T-helper 22 cell (primary cell): ENCODE results near the gene SLC25A27.

Experiments
- DNase-seq: peaks from one replicate; pipeline ENCODE4 v3.0.0-alpha.2; 2020; ENCODE audit warnings: low read depth

Gene SLC25A27

DNA sequence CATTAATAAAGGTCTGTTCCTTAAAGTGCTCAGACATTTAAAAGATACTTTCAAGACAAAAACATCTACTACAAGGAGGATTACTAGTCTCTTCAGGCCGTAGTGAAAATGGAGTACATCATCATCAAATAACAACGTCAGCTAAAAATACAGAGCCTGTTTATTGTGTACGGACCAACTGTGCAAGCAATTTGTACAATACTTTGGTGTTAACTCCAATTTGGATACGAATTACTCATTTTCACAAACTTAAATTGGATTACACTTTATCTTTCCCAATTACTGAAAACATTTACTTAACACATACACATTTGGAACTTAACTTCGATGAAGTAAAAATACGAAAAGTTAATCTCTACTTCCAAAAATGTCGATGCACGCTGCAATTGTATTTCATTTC lies 959 bp upstream of the SLC25A27 start:
- DNase-seq, result no peak

DNA sequence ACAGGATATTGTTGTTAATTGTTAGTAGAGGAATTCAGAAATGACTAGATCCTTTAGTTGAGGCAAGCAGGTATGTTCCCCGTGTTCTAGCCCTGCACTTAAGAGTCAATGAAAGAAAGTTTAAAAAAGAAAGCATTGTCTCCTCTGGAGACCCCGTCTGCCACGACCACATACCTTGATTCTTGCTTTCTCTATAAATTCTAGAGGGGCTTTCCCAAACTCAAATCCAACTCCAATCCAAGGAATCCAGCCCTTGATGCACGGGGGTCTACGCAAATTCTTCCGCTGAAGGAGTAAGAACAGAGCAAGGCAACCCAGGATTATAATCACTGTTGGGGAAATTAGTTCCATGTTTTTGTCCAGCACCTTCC lies 558 bp upstream of the SLC25A27 start:
- DNase-seq, result no peak

DNA sequence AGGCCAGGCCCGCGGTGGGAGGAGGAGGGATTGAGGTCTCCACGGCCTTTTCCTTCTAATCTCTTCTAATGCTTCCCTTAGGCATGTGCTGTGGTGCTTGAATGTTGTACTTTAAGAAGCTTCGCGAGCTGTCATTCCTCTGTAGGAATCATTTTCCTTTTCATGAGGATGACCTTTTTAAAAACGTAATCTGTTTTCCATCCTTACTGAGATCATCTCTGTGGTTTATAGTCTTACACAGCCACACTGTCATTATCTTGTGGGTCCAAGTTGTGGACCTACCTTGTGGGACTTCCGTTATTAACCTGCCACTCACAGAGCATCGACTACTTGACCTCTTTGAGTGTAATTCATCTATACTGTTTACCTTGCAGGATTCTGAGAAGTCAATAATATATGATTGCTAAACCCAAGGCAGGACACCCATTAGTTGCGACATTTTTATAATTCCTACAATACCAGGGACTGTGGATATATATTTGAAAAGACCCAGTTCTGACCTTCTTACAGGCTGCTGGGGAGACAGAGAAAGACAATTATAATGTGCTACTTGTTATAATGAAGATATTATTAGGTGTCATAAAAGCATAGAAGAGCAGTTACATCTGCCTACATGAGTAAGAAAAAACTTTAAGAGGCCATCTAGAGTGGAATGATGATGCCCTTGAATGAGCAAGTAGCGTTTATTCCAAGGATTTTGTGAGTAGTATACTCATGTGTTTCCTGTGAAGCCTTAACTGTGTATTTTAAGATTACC lies 842 bp downstream of the SLC25A27 start:
- DNase-seq, result no peak

DNA sequence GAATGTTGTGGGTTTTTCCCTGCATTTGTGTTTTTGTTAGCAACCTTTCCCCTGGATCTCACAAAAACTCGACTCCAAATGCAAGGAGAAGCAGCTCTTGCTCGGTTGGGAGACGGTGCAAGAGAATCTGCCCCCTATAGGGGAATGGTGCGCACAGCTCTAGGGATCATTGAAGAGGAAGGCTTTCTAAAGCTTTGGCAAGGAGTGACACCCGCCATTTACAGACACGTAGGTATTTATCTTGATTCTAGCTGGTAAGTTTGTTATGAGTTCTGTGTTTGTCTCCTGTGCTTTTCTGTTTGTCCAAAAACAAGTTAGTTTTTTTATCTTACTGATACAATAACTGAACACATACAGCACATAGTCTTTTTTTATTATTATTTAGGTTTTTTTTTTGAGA lies 3.0 kb downstream of the SLC25A27 start:
- DNase-seq, result no peak

DNA sequence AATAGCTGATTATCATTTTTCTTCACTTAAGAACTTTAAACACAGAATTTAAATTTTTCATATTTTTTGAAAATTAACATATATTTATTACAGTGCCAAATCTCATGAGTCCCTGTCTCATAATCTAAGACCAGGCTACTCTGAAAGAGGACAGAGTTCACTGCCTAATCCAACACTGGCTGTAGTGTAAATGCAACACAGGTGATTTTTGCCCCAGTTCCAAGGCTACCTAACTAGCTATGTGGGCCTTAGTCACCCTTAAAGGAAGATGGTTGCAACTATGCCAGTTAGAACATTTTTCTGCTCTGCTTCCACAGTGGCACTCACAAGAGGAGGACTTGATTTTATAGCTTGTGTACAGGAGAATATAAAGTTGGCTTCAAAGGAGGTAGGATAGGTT lies 4.9 kb downstream of the SLC25A27 start:
- DNase-seq, result no peak

DNA sequence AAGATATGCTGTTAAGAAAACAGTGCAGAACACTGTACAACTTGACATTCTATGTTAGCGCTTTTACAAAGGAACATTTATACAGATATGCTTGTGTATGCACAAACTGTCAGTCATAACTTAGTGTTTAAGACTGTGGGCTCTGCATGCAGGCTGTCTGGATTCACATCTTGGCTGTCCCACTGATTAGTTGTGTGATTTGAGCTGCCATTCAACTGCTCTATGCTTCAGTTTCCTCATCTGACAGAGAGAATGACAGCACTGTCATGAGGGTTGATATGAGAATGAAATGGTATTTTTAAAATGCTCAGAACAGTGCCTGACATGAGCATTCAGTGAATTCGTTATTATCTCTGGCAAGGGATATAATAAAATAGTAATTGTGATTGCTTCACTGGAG lies 8.7 kb downstream of the SLC25A27 start:
- DNase-seq, result no peak

DNA sequence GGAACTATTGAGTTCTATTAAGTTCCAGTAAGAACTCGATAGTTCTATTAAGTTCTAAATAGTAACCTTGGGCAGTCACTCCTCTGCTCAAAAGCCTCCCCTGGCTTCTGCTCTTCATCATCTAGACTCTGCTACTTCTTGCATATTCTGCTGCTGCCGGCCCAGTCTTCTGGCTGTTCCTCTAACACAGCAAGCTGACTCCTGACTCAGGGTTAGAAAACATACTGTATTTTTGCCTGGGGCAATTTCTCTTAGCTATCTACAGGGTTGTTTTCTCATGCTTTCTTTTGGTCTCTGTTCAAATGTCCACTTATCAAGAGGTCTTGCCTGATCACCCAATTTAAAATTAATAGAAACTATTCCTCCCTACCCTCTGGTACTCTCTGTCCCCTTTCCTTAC lies 14.6 kb downstream of the SLC25A27 start:
- DNase-seq, result no peak

DNA sequence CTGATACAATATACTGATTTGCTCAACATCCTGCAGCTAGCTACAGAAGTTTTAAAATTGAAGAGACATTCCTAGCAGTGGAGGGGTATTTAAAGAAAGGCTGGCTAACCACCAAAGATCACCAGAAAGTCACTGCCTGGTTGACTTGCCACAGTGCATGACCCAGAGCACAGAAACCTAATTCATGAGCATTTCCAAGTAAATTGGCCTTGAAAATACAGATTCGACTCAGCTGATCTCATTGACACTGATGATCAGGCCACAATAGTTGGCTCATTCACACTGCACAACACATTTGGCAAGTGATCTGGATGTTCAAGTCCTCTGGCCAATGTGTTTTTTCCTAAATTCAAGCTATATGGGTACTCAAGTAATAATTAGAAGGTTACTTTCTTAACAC lies 21.6 kb downstream of the SLC25A27 start:
- DNase-seq, result no peak

DNA sequence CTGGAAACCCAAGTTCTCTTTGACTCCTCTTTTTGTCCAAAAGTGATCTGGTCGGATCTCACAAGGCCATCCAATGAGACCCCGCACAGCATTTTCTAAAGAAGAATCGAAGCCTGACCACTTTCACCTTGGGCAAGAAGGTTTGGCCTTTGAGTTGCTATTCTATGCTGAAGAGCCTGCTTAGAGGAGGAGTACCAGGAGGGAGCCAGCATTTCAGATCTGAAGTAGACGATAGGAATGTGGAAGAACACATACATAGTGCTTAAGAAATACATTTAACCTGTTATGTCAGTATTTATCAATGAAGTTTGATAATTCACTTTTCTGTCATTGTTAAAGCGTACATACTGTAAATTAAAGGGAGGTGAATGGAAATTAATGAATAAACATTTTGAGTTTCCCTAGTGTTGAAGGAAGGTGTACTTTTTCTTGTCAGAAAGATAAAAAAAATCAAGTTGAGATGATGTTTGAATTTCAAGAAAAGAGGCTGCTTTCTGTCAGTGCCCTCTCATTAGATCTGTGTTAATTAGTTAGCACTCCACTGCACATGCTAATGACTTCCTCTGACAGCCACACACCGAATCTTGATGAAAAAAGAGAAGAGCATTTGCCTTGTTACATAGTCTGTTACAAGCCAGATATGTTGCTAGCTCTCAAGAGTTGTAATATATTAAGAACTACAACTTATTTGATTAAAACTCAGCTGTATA lies 24.0 kb downstream of the SLC25A27 start:
- DNase-seq, result no peak

DNA sequence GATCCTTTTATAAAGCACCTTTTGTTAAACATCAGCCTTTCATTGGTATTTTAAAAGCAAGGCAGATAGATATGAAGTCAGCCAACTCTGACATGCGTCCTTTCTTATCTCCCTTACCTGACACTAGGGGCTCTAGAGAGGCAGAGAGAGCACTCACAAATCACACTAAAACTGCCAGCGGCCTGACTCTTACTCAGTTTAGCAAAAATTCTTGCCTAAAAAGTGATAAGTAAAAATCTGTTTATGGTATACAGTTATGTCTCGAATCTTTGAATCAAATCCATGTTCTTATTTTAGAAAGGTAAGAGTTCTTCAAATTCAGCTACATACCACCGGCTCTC lies 24.5 kb downstream of the SLC25A27 start:
- DNase-seq, result no peak

DNA sequence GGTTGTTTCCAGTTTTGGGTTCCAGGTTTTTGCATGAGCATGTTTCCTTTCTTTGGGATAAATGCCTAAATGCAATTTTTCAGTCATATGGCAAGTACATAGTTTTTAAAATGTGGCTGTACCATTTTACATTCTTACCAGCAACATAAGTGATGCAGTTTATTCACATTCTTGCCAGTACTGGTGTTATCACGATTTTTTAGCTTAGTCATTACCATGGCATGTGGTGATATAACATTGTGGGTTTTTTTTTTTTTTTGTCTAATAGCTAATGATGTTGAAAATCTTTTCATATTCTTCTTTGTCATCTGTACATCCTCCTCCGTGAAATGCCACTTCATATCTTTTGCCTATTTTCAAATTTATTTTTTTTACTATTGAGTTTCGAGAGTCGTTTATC lies 32.0 kb downstream of the SLC25A27 start:
- no peak for DNase-seq

DNA sequence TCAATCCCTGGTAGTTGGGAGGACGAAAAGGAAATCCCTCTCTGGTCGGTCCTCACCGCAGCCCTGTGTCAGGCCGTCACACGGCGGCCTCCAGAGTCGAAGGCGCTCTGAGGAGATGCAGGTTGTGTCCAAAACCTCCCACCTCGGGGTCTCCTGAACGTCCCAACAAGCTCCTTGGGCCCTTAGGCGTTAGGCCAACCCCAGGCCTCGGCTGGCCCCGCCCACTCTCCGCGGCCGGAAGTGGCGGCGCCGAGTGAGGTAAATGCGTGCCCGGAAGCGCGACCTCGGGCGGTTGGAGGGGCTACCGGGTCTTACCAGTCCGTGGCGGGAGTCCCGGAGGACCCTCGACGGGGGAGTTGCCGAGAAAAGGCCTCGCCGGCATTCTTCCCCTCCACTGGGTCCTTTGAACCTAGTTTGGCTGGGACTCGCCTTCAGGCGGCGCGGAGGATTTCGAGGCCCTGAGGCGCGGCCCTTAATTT lies 34.9 kb downstream of the SLC25A27 start, which contains the start of gene TDRD6:
TSS of gene TDRD6 (plus strand) at position 267 of the 479 bp plus-strand sequence. CDS start 244 bp downstream, outside the sequence.
- DNase-seq, result no peak

DNA sequence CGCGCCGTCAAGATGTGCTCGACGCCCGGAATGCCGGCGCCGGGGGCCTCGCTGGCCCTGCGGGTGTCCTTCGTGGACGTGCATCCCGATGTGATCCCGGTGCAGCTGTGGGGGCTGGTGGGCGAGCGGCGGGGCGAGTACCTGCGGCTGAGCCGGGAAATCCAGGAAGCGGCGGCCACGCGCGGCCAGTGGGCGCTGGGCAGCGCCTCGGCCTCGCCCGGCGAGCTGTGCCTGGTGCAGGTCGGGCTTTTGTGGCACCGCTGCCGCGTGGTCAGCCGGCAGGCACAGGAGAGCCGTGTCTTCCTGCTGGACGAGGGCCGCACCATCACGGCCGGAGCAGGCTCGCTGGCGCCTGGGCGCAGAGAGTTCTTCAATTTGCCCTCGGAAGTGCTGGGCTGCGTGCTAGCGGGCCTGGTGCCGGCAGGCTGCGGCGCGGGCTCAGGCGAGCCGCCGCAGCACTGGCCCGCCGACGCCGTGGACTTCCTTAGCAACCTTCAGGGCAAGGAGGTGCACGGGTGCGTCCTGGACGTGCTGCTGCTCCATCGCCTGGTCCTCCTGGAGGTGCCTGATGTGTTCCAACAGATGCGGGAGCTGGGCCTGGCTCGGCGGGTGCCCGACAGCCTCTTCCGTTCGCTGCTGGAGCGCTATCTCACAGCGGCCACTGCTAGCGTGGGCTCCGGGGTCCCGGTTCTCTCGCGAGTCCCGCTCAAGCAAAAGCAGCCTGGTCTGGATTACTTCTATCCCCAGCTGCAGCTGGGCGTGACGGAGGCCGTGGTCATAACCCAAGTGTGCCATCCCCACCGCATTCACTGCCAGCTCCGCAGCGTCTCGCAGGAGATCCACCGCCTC lies 35.6 kb downstream of the SLC25A27 start:
- no peak for DNase-seq

DNA sequence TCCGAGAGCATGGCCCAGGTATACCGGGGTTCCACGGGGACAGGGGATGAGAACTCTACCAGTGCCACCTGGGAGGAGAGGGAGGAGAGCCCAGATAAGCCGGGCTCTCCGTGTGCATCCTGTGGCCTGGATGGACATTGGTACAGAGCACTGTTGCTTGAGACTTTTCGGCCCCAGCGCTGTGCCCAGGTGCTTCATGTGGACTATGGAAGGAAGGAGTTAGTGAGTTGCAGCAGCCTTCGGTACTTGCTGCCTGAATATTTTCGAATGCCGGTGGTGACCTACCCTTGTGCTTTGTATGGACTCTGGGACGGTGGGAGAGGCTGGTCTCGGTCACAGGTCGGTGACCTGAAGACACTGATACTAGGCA lies 36.2 kb downstream of the SLC25A27 start:
- DNase-seq, result no peak

DNA sequence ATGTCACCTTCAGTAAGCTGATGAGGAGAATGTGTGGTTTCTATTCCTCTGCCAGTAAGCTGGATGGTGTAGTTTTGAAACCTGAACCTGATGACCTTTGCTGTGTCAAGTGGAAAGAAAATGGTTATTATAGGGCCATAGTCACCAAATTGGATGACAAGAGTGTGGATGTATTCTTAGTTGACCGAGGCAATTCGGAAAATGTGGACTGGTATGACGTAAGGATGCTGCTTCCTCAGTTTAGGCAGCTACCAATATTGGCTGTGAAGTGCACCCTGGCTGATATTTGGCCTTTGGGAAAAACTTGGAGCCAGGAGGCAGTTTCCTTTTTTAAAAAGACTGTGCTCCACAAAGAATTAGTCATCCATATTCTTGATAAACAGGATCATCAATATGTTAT lies 36.9 kb downstream of the SLC25A27 start:
- no peak for DNase-seq

DNA sequence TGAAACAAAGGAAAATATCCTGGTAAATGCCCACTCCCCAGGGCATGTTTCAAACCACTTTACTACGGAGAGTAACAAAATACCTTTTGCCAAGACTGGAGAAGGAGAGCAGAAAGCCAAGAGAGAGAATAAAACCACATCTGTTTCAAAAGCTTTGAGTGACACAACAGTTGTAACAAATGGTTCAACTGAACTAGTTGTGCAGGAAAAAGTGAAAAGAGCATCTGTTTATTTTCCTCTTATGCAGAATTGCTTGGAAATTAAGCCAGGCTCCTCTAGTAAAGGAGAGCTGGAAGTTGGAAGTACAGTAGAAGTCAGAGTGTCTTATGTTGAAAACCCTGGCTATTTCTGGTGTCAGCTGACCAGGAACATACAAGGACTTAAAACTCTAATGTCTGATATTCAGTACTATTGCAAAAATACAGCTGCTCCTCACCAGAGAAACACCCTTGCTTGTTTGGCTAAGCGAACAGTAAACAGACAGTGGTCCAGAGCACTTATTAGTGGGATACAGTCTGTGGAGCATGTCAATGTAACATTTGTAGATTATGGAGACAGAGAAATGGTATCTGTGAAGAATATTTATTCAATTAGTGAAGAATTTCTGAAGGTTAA lies 37.5 kb downstream of the SLC25A27 start:
- DNase-seq, result no peak

DNA sequence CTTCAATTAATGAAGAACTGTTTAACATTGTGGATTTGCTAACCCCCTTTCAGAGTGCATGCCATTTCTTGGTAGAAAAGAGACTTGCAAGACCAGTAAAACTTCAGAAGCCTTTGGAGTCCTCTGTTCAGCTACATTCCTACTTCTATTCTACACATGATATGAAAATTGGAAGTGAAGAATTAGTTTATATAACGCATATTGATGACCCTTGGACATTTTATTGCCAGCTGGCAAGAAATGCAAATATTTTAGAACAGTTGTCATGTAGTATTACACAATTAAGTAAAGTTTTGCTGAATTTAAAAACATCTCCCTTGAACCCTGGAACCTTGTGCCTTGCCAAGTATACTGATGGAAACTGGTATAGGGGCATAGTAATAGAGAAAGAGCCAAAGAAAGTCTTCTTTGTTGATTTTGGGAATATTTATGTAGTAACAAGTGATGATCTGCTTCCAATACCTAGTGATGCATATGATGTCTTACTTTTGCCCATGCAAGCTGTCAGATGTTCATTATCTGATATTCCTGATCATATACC lies 38.2 kb downstream of the SLC25A27 start:
- no peak for DNase-seq

DNA sequence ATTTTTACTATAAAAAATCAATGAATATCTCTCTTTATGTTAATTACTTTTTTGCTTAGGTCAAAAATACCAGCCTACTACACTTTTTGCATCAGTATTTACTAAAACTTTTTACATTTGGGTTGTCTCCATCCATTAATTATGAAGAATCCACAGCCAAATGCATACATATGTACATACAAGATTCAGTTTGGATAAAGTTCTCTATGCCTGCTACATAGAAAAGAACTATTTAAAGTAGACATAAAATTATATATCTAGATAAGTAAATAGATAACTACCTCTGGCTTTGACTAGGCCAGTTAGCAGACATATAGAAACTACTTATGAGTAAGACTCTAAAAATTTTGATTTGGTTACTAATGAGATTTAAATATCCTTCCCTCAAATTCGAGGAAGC lies 47.2 kb downstream of the SLC25A27 start:
- no peak for DNase-seq

DNA sequence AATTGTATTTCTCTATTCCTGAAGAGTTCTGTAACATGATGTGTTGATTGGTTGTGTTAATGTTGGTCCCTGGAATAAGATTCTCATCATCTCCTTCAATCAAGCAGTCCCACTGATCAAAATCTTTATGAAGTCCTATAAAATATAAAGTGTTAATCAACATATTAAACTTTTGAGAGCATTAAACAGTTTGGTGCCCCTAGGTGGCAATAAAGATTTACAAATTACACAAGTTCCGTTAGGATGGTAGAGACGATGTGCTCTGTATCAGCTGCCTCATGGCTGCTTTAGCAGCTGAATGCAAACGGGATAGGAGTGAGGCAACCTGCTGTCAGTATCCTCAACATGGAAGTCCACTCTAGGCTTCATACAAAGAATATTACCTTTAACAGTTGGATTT lies 51.8 kb downstream of the SLC25A27 start:
- DNase-seq, result no peak

DNA sequence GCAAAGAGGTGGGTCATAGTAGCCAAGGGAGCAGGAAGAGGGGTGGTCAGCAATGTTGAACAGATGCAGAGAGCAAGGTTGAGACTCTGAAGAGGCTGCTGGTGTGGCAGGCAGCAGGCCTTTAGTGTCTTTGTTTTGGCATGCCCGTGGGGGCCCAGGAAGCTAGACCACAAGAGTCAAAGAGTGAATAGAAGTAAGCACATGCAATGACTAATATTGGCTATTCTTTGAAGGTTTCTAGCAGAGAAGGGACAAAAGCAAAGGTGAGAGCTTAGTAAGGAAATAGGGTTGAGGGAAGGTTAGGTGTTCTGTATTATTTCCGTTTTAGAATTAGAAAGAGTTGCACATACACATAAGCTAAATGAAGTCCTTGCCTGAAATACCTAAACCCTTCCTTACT lies 53.7 kb downstream of the SLC25A27 start:
- no peak for DNase-seq

DNA sequence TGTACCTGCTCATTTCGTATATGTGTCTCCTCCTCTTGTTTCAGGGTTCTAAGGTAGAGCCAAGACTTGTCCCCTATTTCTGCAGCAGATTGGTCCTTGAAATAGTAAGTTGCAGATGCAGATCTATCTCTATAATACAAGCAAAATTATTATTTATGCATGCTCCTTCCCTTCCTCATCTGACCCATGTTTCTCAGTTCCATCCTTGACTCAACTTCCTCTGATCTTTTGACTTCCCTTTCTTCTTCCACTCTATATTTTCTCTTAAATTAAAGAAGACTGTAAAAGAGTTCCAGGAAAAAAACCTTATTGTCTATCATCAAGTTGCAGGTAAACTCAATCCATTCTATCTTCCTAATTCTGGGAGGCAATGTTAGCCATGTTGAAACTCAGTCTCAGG lies 58.7 kb downstream of the SLC25A27 start:
- DNase-seq, result no peak

DNA sequence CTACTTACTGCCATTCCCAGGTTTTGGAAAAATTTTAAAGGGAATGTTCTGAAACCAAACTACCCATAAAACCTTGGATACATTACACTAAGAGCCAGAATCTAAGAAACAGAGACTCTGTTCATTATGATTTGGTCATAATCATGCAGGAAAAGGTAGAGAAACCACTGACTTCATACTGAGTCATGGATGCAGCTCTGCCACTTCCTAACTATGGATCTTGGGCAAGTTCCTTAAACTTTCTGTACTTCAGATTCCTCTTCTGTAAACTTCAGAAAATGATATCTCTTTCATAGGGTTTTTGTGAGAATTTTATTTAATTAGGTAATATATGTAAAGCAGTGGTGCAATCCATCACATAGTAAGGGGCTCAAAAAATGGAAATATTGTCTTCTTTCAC lies 62.4 kb downstream of the SLC25A27 start:
- DNase-seq, result no peak
